OCI-LY7 (cell line): ENCODE results near the gene ABCC8.

ENCODE experiments used
- CTCF ChIP-seq: fragments of 200-600 bp; sonication (generic); conservative IDR thresholded peaks from 2 replicates; pipeline ENCODE4 v1.5.1; 2014; ENCODE audit warnings: mild to moderate bottlenecking, antibody characterized with exemption, low read length, moderate library complexity, mixed read lengths
- EZH2phosphoT487 ChIP-seq: fragments of 200-600 bp; sonication (generic); IDR thresholded peaks from 2 replicates; pipeline ENCODE4 v1.6.1; 2018; ENCODE audit warnings: low read depth, borderline replicate concordance, mild to moderate bottlenecking, mixed run types, antibody characterized with exemption, low read length, moderate library complexity, mixed read lengths

DNA sequence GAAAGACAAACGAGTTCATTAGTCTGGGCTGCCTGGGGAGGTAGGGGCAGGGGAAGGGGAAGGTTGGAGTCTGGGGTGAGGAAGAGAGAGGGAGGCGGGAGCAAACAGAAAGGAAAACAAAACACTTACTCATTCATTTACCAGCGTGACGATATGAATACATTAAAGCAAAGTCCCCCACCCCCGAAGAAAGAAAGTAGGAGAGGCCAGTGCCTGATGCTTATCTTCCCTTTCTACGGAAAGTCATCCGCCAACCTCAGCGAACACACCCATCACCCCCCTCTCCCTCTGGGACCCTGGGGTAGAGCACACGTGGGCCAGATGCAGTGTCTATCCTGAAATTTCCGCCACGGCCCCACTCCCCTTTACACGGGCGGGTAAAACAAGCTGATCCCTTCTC lies 13.7 kb downstream of the ABCC8 start:
- TF ChIP-seq CTCF (no peak), EZH2phosphoT487 (no peak)
